COLO668 (cell line): Measurements from ENCODE around the gene IQSEC1.
A peak's percentile ranks its signal among the peaks of the same experiment; 100 is the strongest.

Source experiments
- DNase-seq: peaks from one replicate; lab custom pipeline; 2025; ENCODE audit not compliant: unreplicated experiment; lab: John Stamatoyannopoulos, UW

Gene IQSEC1

DNA sequence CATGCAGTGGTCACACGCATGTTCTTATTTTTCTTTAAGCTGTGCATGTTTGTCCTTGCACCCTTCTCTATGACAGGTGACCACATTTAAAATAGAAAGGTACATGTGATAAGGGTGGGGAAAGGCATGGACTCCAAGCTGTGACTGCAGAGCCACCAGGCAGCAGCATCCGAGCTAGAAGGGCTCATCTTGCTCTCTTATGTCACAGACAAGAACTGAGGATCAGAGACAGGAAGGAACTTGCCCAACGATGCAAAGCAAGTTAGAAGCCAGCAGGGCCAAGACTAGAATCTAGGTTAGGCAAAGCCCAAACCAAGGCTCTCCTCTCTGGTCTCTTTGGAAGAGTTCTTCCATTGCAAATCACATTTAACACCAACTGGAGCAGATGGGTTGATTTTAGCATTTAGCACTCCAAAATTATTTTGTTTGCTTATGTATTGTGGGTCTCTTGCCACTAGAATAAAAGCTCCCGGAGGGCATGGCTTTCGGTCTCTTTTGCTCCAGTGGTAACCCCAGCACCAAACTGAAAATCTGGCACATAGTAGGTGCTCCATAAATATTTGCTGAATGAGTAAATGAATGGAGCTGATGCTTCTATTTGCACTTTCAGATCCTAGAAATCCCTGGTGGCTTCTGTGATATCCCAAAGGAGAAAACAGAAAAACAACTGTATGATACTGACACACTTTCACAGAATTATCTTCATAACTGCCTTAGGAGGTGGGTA is 84.3 kb downstream of the IQSEC1 start:
- DNase-seq: no peak

DNA sequence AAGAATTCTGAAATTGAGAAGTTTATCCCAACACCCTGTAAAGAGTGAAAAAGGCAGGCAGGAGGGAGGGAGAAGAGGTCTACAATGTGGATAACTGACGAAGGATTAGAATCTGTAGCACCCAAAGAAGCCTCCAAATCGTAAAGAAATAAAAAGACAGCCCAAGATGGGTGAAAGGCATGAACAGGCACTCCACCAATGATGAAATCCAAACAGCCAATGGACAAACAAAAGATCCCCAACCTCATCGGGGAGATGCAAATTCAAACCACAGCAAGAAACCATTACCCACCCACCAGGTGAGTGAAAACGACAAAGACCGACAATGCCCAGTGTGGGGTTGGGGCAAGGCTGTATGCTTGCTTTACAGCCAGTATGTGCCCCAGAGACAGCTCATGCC is 85.6 kb downstream of the IQSEC1 start:
- DNase-seq: no peak

DNA sequence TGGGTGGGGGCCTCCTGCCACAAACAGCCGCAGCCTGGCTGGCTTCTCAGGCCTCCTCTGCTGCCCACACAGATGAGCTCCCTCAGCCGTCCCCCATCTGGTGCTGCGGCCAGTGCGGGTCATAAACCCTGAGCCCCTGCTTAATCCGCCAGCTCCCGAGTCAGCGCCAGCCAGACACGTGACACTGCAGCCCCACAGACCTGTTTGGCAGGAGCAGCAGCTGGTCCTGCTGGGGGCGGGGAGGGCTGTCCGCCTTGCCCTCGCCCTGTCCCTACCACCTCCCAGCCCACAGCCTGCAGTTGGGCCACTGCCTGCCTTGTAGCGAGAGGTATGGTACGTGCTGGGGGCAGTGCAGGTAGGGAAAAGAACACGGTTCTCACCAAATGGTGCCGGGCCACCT is 86.2 kb downstream of the IQSEC1 start:
- peak; percentile 7 for DNase-seq

GRCh38 chr3:12986521-12986920 is 86.7 kb downstream of the IQSEC1 start:
- no peak for DNase-seq

DNA sequence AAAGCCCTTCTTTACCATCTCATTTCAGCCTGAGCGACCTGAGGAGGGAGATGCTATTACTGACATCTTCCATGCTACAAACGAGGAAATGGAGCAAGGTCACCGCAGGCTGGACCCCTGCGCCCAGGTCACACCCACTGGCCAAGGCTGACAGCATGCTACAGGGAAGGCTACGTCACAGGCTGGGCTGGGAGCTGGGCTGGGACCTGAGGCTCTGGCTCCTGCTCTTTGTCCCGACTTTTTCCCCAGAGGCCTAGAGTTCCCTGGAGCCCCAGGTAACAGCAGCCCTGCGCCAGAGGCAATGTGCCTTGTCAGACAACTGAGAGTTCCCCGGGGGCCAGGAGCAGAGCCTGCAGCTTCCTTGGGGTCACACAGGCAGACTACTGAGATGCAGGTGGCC is 87.2 kb downstream of the IQSEC1 start:
- no peak for DNase-seq

DNA sequence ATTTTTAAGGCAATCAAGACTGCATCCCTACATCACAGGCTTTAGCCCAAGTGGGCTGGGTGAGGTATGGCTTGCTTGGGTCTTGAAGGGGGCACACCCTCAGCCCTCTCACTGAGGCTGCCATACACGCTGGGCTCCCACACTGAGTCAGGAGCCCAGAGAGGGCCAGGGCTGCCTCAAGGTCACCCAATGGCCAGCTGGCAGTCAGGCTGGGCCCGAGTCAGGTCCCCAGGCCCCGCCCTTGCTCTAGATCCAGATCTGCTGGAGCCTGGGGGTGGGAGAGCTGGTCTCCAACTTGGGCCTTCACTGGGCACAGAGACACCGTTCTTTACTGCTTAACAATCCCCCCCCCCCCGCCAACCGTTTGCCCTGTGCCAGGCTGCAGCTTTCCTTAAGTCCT is 88.1 kb downstream of the IQSEC1 start:
- no peak for DNase-seq

- peak; percentile 44 for DNase-seq
Measured at GRCh38 chr3:12984023-12984823, 89.0 kb downstream of the IQSEC1 start.

DNA sequence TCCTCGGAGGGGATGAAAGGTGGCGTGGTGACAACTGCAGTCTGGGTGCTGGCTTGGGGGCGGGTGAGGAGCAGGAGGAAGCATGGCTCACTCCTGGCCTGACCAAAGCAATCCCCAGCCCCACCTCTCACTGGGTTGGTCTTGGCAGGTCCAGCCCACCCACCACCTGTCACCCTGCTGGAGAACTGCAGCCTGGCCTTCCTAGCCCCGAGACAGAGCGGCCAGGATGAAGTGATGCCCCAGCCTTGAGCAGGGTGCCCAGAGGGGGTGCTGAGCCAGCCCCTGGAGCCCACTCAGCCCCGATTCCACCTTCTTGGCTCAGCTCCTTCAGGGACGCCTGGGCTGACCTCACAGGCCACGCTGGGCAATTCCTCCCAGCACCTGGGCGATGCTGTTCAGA is 89.9 kb downstream of the IQSEC1 start:
- DNase-seq: no peak

GRCh38 chr3:12982619-12983101 is 90.6 kb downstream of the IQSEC1 start:
- DNase-seq: no peak

DNA sequence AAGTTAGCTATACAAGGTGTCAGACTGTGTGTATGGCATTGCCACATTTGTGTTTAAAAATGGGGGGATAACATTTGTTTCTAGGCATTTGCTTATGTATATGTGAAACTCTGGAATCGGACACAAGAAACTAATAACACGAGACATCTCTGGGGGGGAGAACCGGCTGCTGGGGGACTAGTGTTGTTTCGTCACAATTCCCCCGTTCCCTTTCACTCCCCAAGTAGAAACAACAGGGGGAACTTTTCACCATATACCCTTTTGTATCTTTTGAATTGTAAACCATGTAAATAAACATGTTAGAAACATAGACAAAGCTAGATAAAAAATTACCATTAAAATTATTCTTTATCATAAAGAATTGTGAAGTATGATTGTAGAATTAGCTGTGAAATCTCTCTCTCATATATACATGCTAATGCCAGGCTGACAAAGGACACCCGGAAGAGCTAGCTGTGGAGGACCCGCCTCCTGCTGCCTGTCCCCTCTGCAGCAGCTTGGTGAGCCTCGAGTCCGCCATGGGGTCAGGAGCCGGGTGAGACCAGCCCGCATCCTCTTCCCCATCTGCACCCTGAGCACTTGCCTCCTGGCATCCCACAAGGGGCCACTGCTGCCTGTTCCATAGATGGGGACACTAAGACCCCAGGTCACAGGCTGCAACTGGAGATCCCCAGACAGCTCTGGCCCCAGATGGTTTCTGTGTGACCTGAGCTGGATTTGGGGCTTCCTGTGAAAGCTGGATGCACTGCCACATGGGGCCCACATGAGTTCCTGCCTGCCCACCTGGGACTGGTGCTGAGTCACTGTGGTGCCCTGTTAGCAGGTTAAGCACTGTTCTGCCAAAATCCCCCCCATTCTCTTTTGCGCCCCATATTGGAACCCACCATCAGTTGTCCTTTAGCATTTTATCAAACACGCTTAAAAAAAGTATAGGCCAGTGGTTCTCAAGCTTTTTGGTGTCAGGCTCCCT is 91.6 kb downstream of the IQSEC1 start:
- no peak for DNase-seq

- no peak for DNase-seq
Measured at GRCh38 chr3:12980596-12981290, 92.5 kb downstream of the IQSEC1 start.

- DNase-seq: no peak
Measured at GRCh38 chr3:12979947-12980487, 93.2 kb downstream of the IQSEC1 start.

- no peak for DNase-seq
Measured at GRCh38 chr3:12979151-12979946, 93.9 kb downstream of the IQSEC1 start.

DNA sequence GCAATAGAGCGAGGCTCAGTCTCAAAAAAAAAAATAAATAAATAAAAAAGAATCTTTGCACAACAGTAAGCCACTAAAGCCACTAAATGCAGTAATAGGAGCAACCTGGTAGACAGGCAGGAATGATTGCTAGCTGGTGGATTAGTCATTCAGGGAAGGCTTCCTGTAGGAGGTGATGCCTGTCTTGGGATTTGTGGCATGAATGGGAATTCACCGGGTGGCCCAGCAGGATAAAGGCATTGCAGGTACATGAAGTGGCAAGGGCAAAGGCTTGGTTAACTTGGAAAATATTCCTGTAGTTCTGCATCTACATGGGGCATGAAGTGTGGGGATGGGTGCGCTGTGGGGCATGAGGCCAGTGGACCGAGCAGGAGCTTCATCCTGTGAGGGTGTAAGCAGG is 94.5 kb downstream of the IQSEC1 start:
- DNase-seq: no peak

DNA sequence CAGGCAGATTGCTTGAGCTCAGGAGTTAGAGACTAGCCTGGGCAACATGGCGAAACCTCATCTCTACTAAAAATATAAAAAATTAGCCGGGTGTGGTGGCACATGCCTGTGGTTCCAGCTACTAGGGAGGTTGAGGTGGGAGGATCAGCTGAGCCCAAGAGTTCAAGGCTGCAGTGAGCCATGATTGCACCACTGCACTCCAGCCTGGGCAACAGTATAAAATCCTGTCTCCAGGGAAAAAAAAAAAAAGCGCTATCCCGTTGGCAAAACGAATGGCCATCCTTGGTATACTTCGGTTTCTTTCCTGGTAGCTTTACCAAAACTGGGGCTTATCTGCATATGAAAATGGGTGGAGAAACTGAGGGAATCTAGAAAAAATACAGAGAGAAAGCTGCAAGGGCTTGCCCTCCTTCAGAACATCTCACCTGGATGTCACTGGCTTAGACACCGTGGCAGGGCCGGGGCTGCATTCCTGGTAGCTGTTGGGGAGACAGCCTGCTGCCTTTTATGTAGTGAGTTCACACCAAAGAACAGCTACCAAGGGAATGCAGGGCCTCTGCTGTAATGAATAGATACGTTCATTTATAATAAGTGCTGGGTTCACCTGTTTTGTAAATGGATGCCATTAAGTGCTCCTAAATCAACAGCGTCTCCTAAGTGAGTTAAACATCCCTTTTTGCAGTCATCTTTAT is 96.0 kb downstream of the IQSEC1 start:
- DNase-seq: no peak

- no peak for DNase-seq
Measured at GRCh38 chr3:12975748-12976522, 97.3 kb downstream of the IQSEC1 start.

- DNase-seq: no peak
Measured at GRCh38 chr3:12974819-12975218, 98.4 kb downstream of the IQSEC1 start.

DNA sequence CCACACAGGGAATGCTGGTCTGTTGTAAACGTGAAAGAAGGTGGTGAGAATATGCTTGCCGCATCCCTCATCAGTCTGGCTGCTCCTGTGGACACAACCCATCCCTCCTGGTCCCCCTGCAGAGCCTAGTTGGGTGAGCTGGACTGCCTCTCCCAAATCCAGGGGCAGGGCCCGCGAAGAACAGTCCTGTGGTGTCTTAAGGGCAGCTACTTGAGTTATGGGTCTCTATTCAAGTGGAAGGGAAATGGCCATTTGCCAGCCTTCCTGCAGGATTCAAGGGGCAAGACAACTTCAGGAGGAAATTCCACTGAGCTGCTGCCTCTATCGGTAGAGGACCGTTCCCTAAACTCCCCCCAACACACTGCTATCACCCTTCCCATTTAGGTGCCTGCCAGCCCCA is 98.9 kb downstream of the IQSEC1 start:
- DNase-seq: no peak
